ENCODE data around the gene SEMA5A.

SEMA5A gene

DNA sequence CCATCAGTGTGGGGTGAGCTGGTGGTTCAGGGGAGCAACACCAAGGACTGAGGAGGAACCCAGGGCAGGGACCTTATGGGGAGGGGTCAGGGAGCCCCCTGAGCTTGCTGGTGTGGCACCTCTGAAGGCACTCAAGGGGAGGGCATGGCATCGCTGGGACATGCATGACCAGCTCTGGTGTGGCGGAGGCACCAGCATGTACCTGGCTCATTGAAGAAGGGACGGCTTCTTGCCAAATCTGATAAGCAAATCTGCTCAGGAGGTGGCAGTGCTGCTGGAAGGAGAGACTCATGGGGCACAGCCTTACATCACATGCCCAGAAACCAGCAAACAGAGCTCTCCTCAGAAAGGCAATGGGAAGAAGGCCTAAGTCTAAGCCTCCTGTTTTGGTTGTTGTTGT lies 421.8 kb downstream of the SEMA5A start:
- Histone ChIP-seq H3K79me2 (no peaks in the 10 kb centered on the region), H3K27ac (no peak overlapping the region), H3K4me2 (ENCODE audit: low read length) (no peak overlapping the region), H3K4me1 (no peaks in the 10 kb centered on the region), H3K9ac (no peak overlapping the region), H3K27me3 (ENCODE audit: control insufficient read depth, insufficient read depth, low read length) (no peaks in the 10 kb centered on the region), H3K4me3 (ENCODE audit: low read depth, low read length) (no peak overlapping the region), H2AFZ (no peak overlapping the region), H3K36me3 (ENCODE audit: control insufficient read depth, insufficient read depth, low read length) (no peaks in the 10 kb centered on the region), H3K9me3 (ENCODE audit: control insufficient read depth, low read length) (no peaks in the 10 kb centered on the region)
- no peak for TF ChIP-seq CTCF (IDR thresholded peaks at IDR 0.05)

DNA sequence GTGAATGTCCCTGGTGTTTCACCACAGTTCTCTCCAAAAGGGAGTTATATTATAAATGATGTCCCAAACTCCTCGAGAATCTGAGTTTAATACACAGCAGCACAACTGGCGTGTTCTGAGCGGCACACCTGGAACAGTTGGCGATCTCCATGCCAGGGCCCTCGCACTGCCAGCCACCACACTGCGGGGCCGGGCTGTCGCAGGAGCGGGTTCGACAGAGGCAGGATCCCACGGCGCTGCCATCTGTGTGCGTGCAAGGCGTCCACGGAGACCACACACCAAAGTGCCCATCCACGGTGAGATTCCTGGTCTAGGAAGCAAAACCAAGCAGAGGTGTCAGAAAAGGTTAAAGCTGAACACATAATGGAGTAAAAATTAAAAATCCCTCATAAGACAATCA lies 423.3 kb downstream of the SEMA5A start:
- no peaks in the 10 kb centered on the region for H3K36me3 ChIP-seq (ENCODE audit: control insufficient read depth, insufficient read depth, low read length)
- no peak overlapping the region for H2AFZ ChIP-seq
- no peaks in the 10 kb centered on the region for H3K9me3 ChIP-seq (ENCODE audit: control insufficient read depth, low read length)
- H3K27ac ChIP-seq = no peak overlapping the region
- H3K4me3 ChIP-seq (ENCODE audit: low read depth, low read length) = no peak overlapping the region
- TF ChIP-seq CTCF (IDR thresholded peaks at IDR 0.05) = no peak
- no peaks in the 10 kb centered on the region for H3K4me1 ChIP-seq
- H3K4me2 ChIP-seq (ENCODE audit: low read length) = no peak overlapping the region
- H3K27me3 ChIP-seq (ENCODE audit: control insufficient read depth, insufficient read depth, low read length) = no peaks in the 10 kb centered on the region
- no peak overlapping the region for H3K9ac ChIP-seq
- no peaks in the 10 kb centered on the region for H3K79me2 ChIP-seq

- Histone ChIP-seq H3K27me3 (ENCODE audit: control insufficient read depth, insufficient read depth, low read length) (no peaks in the 10 kb centered on the region), H3K4me1 (no peaks in the 10 kb centered on the region), H3K79me2 (no peaks in the 10 kb centered on the region), H3K9ac (no peak overlapping the region), H3K36me3 (ENCODE audit: control insufficient read depth, insufficient read depth, low read length) (no peaks in the 10 kb centered on the region), H3K4me3 (ENCODE audit: low read depth, low read length) (no peak overlapping the region), H3K4me2 (ENCODE audit: low read length) (no peak overlapping the region), H2AFZ (no peak overlapping the region), H3K9me3 (ENCODE audit: control insufficient read depth, low read length) (no peaks in the 10 kb centered on the region), H3K27ac (no peak overlapping the region)
- no peak for TF ChIP-seq CTCF (IDR thresholded peaks at IDR 0.05)
Observed at GRCh38 chr5:9121597-9121996, 424.3 kb downstream of the SEMA5A start.

GRCh38 chr5:9118852-9119251 lies 427.0 kb downstream of the SEMA5A start:
- no peak overlapping the region for H3K4me3 ChIP-seq (ENCODE audit: low read depth, low read length)

More at GRCh38 chr5:9118852-9119251, 427.0 kb downstream of the SEMA5A start:
- Histone ChIP-seq H3K27ac (no peak overlapping the region), H3K9me3 (ENCODE audit: control insufficient read depth, low read length) (no peaks in the 10 kb centered on the region), H3K36me3 (ENCODE audit: control insufficient read depth, insufficient read depth, low read length) (no peaks in the 10 kb centered on the region), H3K4me1 (no peaks in the 10 kb centered on the region), H3K4me2 (ENCODE audit: low read length) (no peak overlapping the region), H3K9ac (no peak overlapping the region), H3K79me2 (no peaks in the 10 kb centered on the region), H3K27me3 (ENCODE audit: control insufficient read depth, insufficient read depth, low read length) (no peaks in the 10 kb centered on the region), H2AFZ (no peak overlapping the region)
- no peak for TF ChIP-seq CTCF (IDR thresholded peaks at IDR 0.05)
